ENCODE measurements around the gene RPSA. TPM values are rescaled to one million over a fixed set of nuclear protein-coding genes. Genes with fewer than 3 reads are reported as not detected.

Gene RPSA
- total and polyA plus RNA-seq, 9 of the 15 experiments (the other 6 are each of a cell fraction or from before 2014, with no cell fraction given): 2,290 to 4,272 (median 2,730) TPM

DNA sequence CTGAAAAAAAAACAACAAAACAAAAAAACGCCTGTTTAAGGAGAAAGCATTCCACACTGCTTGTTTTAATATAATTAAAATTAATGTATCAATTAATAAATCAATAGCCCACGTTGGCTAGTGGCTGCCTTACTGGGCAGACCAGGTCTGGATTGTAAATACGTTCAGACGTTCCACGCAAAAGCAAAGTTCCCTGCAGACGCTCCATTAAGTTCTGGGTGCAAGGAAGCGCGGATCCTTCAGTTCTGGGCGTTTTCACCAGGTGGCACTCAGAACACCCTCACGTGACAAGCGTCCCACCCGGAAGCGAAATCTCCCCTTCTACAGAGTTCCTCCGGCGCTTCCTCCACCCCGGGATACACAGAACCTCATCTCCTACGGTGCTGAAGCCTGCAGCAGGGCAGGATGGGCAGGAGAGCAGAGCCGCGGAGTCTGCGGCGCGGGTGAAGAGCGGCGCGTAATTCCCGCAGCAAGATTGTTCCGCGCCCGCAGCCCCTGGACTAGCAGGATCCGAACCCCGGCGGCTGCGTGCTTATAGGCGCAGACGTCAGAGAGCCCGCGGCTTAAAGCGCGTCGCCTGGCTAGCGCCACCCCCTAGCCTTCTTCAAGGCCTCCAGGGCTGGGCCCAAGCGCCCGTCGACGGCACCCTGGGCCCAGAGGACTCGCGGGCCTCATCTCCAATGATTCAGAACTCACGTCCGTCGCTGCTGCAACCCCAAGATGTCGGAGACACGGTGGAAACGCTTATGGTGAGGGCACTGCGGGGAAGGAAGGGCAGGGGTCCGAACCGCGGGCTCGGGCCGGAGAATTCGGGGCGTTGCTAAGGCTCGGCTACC is 23.3 kb upstream of the RPSA start, which contains the start of gene SLC25A38 (continued):
- TF ChIP-seq, protein P1, sequence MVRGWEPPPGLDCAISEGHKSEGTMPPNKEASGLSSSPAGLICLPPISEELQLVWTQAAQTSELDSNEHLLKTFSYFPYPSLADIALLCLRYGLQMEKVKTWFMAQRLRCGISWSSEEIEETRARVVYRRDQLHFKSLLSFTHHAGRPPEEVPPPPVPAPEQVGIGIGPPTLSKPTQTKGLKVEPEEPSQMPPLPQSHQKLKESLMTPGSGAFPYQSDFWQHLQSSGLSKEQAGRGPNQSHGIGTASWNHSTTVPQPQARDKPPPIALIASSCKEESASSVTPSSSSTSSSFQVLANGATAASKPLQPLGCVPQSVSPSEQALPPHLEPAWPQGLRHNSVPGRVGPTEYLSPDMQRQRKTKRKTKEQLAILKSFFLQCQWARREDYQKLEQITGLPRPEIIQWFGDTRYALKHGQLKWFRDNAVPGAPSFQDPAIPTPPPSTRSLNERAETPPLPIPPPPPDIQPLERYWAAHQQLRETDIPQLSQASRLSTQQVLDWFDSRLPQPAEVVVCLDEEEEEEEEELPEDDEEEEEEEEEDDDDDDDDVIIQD (CRISPR knock-in tag; IDR thresholded peaks at IDR 0.05): no peak
- TF ChIP-seq CEBPG (CRISPR knock-in tag; IDR thresholded peaks at IDR 0.05): no peak; the same call in 1 of the 2 replicates
- TF ChIP-seq CEBPG (tag; conservative IDR thresholded peaks at IDR 0.05 in 1 of 2, IDR thresholded peaks at IDR 0.05 in 1 of 2): no peak
- no peak for TF ChIP-seq HMG20A (CRISPR knock-in tag; conservative IDR thresholded peaks at IDR 0.05)
- TF ChIP-seq, protein P2, sequence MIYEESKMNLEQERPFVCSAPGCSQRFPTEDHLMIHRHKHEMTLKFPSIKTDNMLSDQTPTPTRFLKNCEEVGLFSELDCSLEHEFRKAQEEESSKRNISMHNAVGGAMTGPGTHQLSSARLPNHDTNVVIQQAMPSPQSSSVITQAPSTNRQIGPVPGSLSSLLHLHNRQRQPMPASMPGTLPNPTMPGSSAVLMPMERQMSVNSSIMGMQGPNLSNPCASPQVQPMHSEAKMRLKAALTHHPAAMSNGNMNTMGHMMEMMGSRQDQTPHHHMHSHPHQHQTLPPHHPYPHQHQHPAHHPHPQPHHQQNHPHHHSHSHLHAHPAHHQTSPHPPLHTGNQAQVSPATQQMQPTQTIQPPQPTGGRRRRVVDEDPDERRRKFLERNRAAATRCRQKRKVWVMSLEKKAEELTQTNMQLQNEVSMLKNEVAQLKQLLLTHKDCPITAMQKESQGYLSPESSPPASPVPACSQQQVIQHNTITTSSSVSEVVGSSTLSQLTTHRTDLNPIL (CRISPR knock-in tag; IDR thresholded peaks at IDR 0.05): no peak
- TF ChIP-seq, protein P3, sequence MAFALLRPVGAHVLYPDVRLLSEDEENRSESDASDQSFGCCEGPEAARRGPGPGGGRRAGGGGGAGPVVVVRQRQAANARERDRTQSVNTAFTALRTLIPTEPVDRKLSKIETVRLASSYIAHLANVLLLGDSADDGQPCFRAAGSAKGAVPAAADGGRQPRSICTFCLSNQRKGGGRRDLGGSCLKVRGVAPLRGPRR (CRISPR knock-in tag; IDR thresholded peaks at IDR 0.05): no peak
- TF ChIP-seq, protein P4, sequence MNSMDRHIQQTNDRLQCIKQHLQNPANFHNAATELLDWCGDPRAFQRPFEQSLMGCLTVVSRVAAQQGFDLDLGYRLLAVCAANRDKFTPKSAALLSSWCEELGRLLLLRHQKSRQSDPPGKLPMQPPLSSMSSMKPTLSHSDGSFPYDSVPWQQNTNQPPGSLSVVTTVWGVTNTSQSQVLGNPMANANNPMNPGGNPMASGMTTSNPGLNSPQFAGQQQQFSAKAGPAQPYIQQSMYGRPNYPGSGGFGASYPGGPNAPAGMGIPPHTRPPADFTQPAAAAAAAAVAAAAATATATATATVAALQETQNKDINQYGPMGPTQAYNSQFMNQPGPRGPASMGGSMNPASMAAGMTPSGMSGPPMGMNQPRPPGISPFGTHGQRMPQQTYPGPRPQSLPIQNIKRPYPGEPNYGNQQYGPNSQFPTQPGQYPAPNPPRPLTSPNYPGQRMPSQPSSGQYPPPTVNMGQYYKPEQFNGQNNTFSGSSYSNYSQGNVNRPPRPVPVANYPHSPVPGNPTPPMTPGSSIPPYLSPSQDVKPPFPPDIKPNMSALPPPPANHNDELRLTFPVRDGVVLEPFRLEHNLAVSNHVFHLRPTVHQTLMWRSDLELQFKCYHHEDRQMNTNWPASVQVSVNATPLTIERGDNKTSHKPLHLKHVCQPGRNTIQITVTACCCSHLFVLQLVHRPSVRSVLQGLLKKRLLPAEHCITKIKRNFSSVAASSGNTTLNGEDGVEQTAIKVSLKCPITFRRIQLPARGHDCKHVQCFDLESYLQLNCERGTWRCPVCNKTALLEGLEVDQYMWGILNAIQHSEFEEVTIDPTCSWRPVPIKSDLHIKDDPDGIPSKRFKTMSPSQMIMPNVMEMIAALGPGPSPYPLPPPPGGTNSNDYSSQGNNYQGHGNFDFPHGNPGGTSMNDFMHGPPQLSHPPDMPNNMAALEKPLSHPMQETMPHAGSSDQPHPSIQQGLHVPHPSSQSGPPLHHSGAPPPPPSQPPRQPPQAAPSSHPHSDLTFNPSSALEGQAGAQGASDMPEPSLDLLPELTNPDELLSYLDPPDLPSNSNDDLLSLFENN (IDR thresholded peaks at IDR 0.05; ENCODE audit: low read depth in 2 of 2, low read length in 2 of 2): 0 out of 4 replicates have a peak, but pooled peaks of 1 of the 2 experiments have one; percentile 8
- no peak; the same call in 1 of the 2 replicates for TF ChIP-seq ARID1B (IDR thresholded peaks at IDR 0.05)
- peak in 1 of 2 experiments; percentile 87; a peak in 2 of 4 replicates for TF ChIP-seq HDAC1 (IDR thresholded peaks at IDR 0.05)
- TF ChIP-seq PHB (CRISPR knock-in tag; IDR thresholded peaks at IDR 0.05): no peak
- TF ChIP-seq, protein P5, sequence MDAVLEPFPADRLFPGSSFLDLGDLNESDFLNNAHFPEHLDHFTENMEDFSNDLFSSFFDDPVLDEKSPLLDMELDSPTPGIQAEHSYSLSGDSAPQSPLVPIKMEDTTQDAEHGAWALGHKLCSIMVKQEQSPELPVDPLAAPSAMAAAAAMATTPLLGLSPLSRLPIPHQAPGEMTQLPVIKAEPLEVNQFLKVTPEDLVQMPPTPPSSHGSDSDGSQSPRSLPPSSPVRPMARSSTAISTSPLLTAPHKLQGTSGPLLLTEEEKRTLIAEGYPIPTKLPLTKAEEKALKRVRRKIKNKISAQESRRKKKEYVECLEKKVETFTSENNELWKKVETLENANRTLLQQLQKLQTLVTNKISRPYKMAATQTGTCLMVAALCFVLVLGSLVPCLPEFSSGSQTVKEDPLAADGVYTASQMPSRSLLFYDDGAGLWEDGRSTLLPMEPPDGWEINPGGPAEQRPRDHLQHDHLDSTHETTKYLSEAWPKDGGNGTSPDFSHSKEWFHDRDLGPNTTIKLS (IDR thresholded peaks at IDR 0.05; ENCODE audit: borderline replicate concordance, low read depth): peak; percentile 85; the same call in 1 of the 2 replicates
- no peak for TF ChIP-seq ZNF133 (CRISPR knock-in tag; IDR thresholded peaks at IDR 0.05)
- no peak for TF ChIP-seq PCBP2 (IDR thresholded peaks at IDR 0.05; ENCODE audit: low read depth, low read length, poor library complexity, severe bottlenecking)
- TF ChIP-seq, protein P6, sequence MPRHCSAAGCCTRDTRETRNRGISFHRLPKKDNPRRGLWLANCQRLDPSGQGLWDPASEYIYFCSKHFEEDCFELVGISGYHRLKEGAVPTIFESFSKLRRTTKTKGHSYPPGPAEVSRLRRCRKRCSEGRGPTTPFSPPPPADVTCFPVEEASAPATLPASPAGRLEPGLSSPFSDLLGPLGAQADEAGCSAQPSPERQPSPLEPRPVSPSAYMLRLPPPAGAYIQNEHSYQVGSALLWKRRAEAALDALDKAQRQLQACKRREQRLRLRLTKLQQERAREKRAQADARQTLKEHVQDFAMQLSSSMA (CRISPR knock-in tag; IDR thresholded peaks at IDR 0.05): 0 out of 2 replicates have a peak, but pooled peaks have one; percentile 15
